ENCODE data around the gene FES.
A peak's percentile ranks its signal among the peaks of the same experiment; 100 is the strongest.
"Not testable (repeated sequence)": the region's sequence is repeated elsewhere in the genome, so short reads cannot be mapped to it uniquely, and the experiment has no call there.

The FES gene

DNA sequence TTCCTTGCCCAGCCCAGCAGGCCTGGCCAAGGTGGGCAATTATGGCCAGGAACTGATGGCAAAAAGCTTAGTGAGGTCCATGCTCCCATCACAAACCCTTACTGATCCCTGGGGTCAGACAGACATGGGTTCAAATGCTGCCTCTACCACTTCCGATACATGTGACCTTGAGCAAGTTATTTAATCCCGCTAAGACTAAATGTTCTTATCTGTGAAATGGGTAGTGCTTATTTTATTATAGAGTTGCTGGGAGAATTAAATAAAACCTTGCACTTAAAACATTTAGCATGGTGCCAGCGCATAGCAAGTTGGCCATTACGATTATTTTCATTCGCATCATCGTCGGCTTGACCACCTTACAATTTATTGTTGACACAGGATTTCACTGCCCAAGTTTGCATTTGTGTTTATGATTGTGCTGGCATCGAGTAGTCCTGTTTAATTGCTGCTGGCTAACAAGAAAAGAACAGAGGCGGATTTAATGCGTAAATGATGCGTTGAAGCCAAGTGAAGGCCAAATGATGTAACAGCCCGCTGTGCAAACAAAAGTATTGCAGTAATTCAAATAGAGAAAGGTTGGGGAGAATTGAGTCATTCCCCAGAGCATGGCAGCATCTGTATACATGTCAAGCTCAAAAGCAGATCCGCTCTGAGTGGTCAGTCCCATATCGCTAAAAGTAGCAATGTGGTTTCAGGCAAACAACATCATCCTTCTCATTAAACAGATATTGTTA is 23.2 kb upstream of the FES start:
- no peak for DNase-seq (ENCODE audit: low read depth in 2 of 2)

GRCh38 chr15:90862487-90862886 is 21.8 kb upstream of the FES start:
- DNase-seq (ENCODE audit: low read depth in 2 of 2), result no peak

- DNase-seq (ENCODE audit: low read depth in 2 of 2), result no peak
Measured at GRCh38 chr15:90862964-90863778, 21.1 kb upstream of the FES start.

DNA sequence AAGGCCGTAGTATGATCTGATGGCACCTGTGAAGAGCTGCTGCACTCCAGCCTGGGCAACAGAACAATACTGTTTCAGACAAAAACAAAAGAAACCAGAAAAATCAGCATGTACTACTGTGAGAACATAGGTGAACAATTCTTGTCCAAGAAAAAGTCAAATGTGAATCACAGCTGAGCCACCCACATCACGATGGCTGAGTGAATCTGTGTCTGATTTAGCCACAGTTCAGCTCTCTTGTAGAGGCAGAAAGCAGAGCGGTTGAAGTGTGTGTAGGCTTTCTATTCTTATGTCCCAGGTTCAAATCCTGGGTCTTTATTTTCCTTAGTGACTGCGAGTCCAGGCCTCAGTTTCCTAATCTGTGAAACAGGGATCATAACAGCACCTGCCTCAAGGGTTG is 20.3 kb upstream of the FES start:
- no peak for DNase-seq (ENCODE audit: low read depth in 2 of 2)

- DNase-seq (ENCODE audit: low read depth in 2 of 2), result no peak
Measured at GRCh38 chr15:90864507-90864906, 19.8 kb upstream of the FES start.

DNA sequence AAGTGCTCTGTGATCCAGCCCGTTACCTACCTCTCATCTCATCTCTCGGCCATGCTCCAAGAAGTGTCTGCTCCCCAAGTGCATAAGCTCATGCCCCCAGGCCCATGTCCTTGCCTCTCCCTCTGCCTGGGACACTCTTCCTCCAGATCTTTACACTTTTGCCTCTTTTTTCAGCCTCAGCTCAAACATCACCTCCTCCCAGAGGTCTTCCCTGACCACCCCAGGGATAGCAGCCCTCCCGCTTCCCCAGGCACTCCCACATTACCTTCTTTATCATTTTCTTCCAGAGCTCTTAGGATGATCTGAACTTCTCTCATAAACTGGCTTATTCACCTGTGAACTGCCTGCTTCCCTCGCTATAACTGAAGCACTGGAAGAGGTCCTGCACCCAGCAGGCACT is 18.6 kb upstream of the FES start:
- no peak for DNase-seq (ENCODE audit: low read depth in 2 of 2)

DNA sequence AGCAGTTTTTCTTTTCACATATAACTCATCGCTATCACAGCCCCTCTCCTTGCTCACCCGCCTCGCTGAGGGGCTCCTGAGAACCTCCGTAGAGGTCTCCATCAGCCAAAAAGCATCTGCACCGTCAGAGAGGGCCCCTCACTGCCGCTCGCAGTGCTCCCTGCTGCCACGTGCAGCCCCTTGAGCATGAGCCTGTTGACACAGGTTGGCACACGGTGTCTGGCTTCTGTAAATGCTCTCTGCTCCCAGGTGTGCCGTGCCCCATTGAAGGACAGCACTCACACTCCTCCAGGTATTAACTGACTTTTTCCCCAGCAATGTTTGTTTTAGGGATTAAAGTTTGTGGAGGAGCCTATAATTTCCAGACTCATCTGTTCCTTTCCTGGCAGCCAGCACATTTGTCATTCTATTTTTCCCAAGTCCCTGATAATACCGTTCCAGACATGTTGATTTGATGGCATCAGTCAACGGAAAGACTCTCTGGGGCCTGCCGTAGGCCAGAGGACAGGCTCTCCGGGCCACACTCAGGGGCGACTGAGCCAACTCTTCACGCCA is 18.1 kb upstream of the FES start:
- no peak for DNase-seq (ENCODE audit: low read depth in 2 of 2)

DNA sequence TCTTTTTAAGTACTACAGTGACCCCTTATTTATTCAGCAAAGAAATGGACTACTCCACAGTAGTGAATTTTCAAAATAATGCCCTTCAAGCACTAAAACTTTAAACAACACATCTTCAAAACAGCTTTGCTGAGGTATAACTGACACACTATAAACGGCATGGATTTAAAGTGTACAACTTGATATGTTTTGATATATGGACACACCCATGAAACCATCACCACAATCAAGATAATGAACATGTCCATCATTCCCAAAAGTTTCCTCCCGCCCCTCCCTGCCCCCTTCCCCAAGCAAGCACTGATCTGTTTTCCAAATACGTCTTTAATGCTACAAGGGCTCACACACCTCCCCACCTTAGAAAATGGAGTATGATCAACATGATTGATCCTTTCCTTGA is 17.5 kb upstream of the FES start:
- DNase-seq (ENCODE audit: low read depth in 2 of 2), result no peak

DNA sequence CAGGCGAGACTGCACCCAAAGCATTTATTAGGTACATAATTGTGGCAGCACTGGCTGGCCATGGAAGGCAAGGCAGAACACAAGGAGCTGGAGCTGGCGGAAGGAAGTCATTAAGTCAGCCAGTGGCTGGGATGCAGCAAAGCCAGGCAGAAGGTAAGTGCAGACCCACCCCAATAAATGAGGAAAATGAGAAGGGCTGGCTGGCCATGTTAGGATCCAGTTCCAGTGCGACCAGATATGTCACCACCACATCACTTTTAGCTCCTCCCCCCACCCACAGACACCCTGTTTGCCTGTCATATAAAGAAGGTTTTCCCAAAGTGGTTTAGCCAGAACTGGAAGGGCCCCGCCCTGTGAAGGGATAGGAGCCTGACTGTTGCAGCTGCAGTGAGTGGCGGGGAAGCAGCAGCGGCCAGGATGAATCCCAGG is 16.0 kb upstream of the FES start, which contains the start of gene FURIN:
TSS of gene FURIN (plus strand) at position 328 of the 429 bp plus-strand sequence. CDS start 7,153 bp downstream, outside the sequence.
- no peak for DNase-seq (ENCODE audit: low read depth in 2 of 2)

DNA sequence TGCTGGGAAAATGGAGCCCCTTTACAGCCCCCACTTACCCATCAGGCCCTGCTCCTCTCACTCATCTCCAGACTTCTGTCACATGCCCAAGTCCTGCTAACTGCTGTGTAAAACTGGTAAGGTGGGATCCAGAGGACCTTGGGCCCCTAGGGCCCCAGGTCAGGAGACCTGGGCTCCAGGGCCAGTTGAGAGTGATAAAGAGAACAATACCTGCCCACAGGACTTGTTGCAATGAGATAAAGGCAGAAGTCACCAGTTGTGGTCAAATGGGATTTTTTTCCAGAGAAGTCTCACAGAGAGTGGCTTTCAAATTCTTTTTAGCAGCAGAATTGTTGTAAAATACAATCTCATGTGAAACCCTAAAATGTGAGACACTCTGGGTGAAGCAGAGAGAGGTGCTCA is 15.2 kb upstream of the FES start:
- no peak for DNase-seq (ENCODE audit: low read depth in 2 of 2)

- DNase-seq (ENCODE audit: low read depth in 2 of 2), result peak in 1 of 2 donors; percentile 71
Measured at GRCh38 chr15:90869601-90870353, 14.5 kb upstream of the FES start.

- DNase-seq (ENCODE audit: low read depth in 2 of 2), result no peak
Measured at GRCh38 chr15:90870354-90871138, 13.8 kb upstream of the FES start.

DNA sequence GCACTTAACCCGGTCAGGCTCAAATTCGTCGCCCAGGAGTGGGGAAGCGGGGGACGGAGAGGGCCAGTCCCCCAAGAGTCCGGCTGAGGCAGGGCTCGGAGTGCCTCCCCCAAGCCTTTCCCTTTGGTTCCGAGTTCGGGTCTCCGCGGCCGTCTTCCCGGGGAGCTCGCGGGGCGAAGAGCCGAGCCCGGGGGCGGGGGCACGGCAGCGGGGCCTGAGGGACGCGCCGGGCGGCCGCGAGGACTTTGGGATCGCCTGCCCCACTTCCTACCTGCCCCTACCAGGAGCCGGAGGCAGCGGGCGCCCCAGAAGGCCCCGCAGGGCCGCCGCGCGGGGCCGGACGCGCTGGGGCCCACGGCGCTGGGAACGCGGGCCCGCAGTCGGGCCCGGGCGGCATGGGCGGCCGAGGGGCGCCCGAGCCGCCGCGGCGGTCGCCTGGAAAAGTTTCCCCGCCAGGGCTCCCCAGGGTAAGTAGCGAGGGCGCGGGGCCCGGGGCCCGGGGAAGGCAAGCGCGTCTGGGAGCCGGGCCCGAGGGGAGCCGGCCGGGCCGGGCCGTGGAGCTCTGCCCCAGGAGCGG is 13.1 kb upstream of the FES start:
- DNase-seq (ENCODE audit: low read depth in 2 of 2), result no peak

GRCh38 chr15:90871716-90872485 is 12.4 kb upstream of the FES start:
- DNase-seq (ENCODE audit: low read depth in 2 of 2), result no peak

DNA sequence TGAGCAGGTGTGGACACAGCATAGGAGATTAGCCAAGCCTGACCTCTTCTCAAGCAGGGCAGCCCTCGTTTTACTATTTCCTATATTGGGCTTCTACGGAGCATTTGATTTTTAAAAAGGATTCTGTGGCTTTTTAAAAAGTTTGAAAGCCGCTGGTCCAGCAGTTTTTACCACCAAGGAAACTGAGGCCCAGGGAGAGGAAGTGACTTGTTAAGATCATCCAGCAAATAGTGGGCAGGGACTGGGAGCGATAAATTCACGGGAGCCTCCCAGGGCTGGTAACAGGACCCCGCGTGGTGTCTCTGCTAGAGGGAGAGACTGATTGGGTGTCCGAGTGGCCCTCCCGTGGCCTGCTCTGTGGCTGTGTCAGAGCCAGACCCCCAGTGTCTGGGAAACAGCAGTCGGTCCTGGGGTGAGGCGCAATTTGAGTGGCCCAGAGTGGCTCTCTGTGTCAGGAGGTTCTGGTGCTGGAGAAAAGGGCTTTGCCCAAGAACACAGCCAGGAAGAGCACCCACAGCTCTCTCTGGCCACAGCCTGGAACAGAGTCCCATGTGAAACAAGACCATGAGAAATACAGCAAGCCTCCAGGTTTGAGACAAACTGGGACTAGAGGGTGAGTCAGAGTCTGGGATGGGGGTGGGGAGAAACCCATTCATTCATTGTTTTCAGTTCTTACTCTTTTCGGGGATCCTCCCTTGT is 11.7 kb upstream of the FES start:
- DNase-seq (ENCODE audit: low read depth in 2 of 2), result peak in 1 of 2 donors; percentile 61

DNA sequence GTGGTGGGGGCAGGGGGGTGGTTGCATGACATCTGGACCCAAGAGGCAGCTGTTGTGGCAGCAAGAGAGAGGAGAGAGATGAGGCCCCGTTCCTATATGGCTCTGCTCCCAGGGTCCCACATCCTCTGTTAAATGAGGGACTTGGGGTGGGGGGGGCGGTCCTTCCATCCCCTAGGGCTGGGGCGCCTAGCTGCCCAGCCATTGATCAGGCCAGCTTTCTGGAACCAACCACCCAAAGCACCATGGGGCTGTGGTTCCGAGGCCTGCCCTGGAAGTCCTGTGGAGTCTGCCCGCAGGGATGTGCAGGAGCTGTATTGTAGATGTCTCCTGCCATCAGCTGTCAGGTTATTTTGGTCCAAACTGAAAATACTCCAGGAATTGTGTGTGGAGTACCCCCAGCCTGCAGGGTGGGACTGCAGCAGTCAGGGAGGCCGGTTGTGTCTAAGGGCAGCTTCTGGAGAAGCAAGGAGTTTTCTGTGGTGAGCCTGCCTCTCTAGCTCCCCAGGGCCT is 10.8 kb upstream of the FES start:
- DNase-seq (ENCODE audit: low read depth in 2 of 2), result no peak

DNA sequence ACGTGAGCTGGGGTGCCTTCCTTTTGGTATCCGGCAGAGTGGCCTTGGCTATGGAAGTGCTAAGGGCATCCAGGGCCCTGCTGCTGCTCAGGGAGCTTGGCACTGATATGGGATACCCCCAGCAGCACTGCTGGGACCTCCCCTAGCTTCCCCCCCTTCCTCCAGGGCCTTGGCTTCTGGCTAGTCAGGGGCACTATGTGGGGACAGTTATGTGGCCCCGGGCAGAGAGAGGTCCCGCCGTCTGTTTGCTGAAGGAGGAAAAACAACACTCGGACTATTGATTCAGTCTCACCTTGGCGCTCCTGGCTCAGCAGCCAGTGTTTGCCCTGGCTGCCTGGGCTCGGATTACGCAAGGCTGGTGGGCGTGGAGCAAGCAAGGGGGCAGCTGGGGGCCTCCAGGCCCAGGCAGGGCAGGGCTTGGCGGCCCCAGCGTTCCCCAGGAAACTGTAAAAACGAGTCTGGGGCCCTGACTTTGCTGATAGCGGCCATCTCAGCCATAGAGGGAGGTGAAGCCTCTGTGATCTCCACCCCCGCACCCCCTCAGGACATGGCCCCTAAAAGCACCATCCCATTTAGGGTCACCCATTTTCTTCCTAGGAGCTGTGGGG is 10.2 kb upstream of the FES start:
- no peak for DNase-seq (ENCODE audit: low read depth in 2 of 2)

GRCh38 chr15:90874986-90875385 is 9.3 kb upstream of the FES start:
- DNase-seq (ENCODE audit: low read depth in 2 of 2), result not testable (repeated sequence)

DNA sequence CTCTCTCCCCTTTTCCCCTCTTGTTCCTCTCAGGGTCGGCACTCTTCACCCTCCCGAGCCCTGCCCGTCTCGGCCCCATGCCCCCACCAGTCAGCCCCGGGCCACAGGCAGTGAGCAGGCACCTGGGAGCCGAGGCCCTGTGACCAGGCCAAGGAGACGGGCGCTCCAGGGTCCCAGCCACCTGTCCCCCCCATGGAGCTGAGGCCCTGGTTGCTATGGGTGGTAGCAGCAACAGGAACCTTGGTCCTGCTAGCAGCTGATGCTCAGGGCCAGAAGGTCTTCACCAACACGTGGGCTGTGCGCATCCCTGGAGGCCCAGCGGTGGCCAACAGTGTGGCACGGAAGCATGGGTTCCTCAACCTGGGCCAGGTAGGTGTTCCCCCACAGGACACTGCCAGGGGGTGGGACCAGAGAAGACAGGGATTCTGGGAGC is 8.7 kb upstream of the FES start:
- no peak for DNase-seq (ENCODE audit: low read depth in 2 of 2)

Measured in stimulated activated CD8-positive, alpha-beta memory T cell treated with anti-CD3 and anti-CD28 coated beads, Interleukin-15, amount 100 ng/mL, for 48 hours (primary cell).